Cardiac ventricle fibroblast (primary cell): Measurements from ENCODE around the gene VCX3B. TPM values are rescaled to one million over a fixed set of nuclear protein-coding genes. Genes with fewer than 3 reads are reported as not detected.

Experiments used
- total RNA-seq: library from RNA; depleted of rRNA; stranded (reverse); fragments of >200 nt; gene quantifications from 2 replicates; pipeline ENCODE4 v1.2.3, GENCODE V29; 2015

Gene VCX3B
- not detected in 2 replicates for total RNA-seq

GRCh38 chrX:8464530-8464929 is at the start of gene VCX3B:
Gene VCX3B, plus strand, starts transcription at chrX:8464830. Its CDS starts 621 bp downstream, at chrX:8465451.

